Measurements from ENCODE around the gene CARM1. TPM values are rescaled to one million over a fixed set of nuclear protein-coding genes. Genes with fewer than 3 reads are reported as not detected.

The CARM1 gene
- total RNA-seq, 4 donors from 2014 or later, result 6.4 to 50.4 (median 18.7) TPM

GRCh38 chr19:10829967-10830366 is 41.4 kb upstream of the CARM1 start:
- Histone ChIP-seq H3K27me3 (no peaks in the 10 kb centered on the region), H3K27ac (no peak overlapping the region), H3K36me3 (no peaks in the 10 kb centered on the region), H3K9me3 (no peaks in the 10 kb centered on the region), H3K4me1 (no peaks in the 10 kb centered on the region), H3K4me3 (no peak overlapping the region)
- TF ChIP-seq CTCF (IDR thresholded peaks at IDR 0.05) (no peak), POLR2A (IDR thresholded peaks at IDR 0.05) (no peak)
- intact Hi-C loops (cut with DNase I; ENCODE audit: low total_unique reads), result no loop called here
- no peak for DNase-seq

- no peaks in the 10 kb centered on the region for H3K36me3 ChIP-seq
- intact Hi-C loops (cut with DNase I; ENCODE audit: low total_unique reads), result no loop called here
- H3K27ac ChIP-seq, result no peak overlapping the region
- H3K4me3 ChIP-seq, result no peak overlapping the region
- TF ChIP-seq POLR2A (IDR thresholded peaks at IDR 0.05) (no peak), CTCF (IDR thresholded peaks at IDR 0.05) (no peak)
- H3K4me1 ChIP-seq, result no peaks in the 10 kb centered on the region
- H3K27me3 ChIP-seq, result no peaks in the 10 kb centered on the region
- H3K9me3 ChIP-seq, result no peaks in the 10 kb centered on the region
- no peak for DNase-seq
Observed at GRCh38 chr19:10830370-10830769, 41.0 kb upstream of the CARM1 start.

- H3K27me3 ChIP-seq, result no peaks in the 10 kb centered on the region
- H3K9me3 ChIP-seq, result no peaks in the 10 kb centered on the region
- H3K36me3 ChIP-seq, result no peaks in the 10 kb centered on the region
- no peaks in the 10 kb centered on the region for H3K4me1 ChIP-seq
- H3K4me3 ChIP-seq, result no peak overlapping the region
- intact Hi-C loops (cut with DNase I; ENCODE audit: low total_unique reads), result no loop called here
- DNase-seq, result no peak
- H3K27ac ChIP-seq, result no peak overlapping the region
- TF ChIP-seq CTCF (IDR thresholded peaks at IDR 0.05) (no peak), POLR2A (IDR thresholded peaks at IDR 0.05) (no peak)
Observed at GRCh38 chr19:10830931-10831779, 40.2 kb upstream of the CARM1 start.

- intact Hi-C loops (cut with DNase I; ENCODE audit: low total_unique reads), result no loop called here
Observed at GRCh38 chr19:10831987-10832938, 39.1 kb upstream of the CARM1 start.

More at GRCh38 chr19:10831987-10832938, 39.1 kb upstream of the CARM1 start:
- no peaks in the 10 kb centered on the region for H3K27me3 ChIP-seq
- no peak overlapping the region for H3K4me3 ChIP-seq
- H3K9me3 ChIP-seq, result peaks cover 0 to 4% of the 10 kb centered on the region in 2 donors
- TF ChIP-seq CTCF (IDR thresholded peaks at IDR 0.05) (no peak), POLR2A (IDR thresholded peaks at IDR 0.05) (no peak)
- no peak for DNase-seq
- H3K36me3 ChIP-seq, result no peaks in the 10 kb centered on the region
- H3K4me1 ChIP-seq, result no peaks in the 10 kb centered on the region
- H3K27ac ChIP-seq, result no peak overlapping the region
